ENCODE data around the gene ST6GALNAC2.
"Not testable (repeated sequence)": the region's sequence is repeated elsewhere in the genome, so short reads cannot be mapped to it uniquely, and the experiment has no call there.

The ST6GALNAC2 gene

GRCh38 chr17:76523084-76524037, 62.3 kb downstream of the ST6GALNAC2 start:
- FAIRE-seq, result no peak

- FAIRE-seq, result not testable (repeated sequence)
These were observed 64.0 kb downstream of the ST6GALNAC2 start for GRCh38 chr17:76521683-76522082.

GRCh38 chr17:76521262-76521661, 64.4 kb downstream of the ST6GALNAC2 start:
- FAIRE-seq, result no peak

DNA sequence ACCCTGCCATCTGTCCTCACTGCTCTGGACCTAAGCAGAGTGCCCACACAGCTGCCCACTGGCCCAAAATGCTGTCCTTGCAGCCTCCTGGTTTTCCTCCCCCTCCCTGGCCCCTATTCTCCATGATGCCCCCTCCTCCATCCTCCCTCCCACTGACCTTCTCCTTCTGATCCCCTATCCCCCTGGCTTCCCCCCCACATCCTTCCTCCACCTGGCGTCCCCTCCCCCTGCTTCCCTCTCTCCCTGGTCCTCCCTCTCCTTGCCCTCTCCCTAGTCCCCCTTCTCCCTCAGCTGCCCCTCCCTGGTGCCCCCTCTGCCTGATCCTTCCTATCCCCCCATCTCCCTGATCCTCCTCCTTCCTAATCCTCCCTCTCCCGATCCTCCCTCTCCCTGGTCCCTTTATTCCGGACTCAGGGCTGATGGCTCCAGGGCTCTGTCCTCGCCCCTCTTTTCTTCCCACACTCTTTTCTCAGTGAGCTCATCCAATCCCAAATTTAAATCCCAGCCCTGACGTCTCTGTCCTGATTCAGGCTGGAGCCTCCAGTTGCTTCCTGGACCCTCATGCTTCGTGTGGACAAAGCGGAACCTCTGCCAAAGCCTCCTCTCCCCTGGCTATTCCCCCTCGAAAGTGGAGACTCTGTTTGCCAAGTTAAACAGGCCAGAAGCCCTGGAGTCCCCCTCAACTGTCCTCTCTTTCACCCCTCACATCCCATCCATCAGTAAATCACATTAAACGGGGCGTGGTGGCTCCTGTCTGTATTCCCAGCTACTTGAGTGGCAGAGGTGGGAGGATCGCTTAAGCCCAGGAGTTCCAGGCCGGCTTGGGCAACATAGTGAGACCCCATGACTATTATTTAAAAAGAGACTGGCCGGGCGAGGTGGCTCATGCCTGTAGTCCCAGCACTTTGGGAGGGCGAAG, 66.4 kb downstream of the ST6GALNAC2 start:
- no peak for FAIRE-seq

DNA sequence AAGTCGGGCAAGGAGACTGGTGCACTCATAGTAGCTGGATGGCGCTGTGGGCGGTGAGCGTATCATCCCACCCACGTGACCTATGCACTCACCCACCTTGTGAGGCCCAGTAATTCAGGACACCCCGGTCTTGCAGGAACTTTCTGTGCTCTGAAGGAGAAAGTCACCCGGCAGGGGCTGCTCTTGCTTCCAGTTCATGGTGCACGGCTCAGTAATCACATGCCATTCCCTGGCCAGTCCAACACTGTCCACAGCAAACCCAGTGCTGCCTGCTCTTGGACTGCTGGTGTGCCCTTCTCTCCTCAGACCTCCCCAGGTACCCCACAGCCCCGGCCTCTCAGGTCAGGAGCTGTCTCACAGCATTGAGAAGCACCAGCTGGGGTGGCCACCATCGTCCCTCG, 68.0 kb downstream of the ST6GALNAC2 start:
- FAIRE-seq, result no peak
